Activated naive CD4-positive, alpha-beta T cell treated with anti-CD3 and anti-CD28 coated beads for 36 hours (primary cell): ENCODE data around the gene ATP2B3. TPM values are rescaled to one million over a fixed set of nuclear protein-coding genes. Genes with fewer than 3 reads are reported as not detected.
A peak's percentile ranks its signal among the peaks of the same experiment; 100 is the strongest.

ENCODE experiments used
- CTCF ChIA-PET: fragments of 350-600 bp; sonication (Branson Sonifier 250); formaldehyde crosslinking; loops from one replicate; lab custom pipeline; 2021; ENCODE audit warnings: antibody characterized with exemption; lab: Charles Lee
- DNase-seq: peaks from one replicate; pipeline ENCODE4 v3.0.0-alpha.2; 2020
- H3K27ac Mint-ChIP-seq: one replicate; pipeline ENCODE4 v1.8.0; 2021; ENCODE audit warnings: mild to moderate bottlenecking, mixed read lengths
- H3K27me3 Mint-ChIP-seq: one replicate; pipeline ENCODE4 v1.8.0; 2021; ENCODE audit warnings: low read depth, mixed read lengths
- H3K36me3 Mint-ChIP-seq: one replicate; pipeline ENCODE4 v1.8.0; 2021; ENCODE audit warnings: low read depth, mixed read lengths
- H3K4me1 Mint-ChIP-seq: one replicate; pipeline ENCODE4 v1.8.0; 2021; ENCODE audit warnings: low read depth, mixed read lengths
- H3K4me3 Mint-ChIP-seq: one replicate; pipeline ENCODE4 v1.8.0; 2021; ENCODE audit warnings: mild to moderate bottlenecking, moderate library complexity, mixed read lengths
- H3K9me3 Mint-ChIP-seq: one replicate; pipeline ENCODE4 v1.8.0; 2021; ENCODE audit warnings: mixed read lengths
- intact Hi-C: fragments of 100-400 bp; cut with micrococcal nuclease; formaldehyde crosslinking; loops from one replicate; pipeline ENCODE4 v1.15.1; 2023
- total RNA-seq, 2 experiments: library from RNA; stranded (reverse); gene quantifications; one replicate each; pipeline ENCODE4 v1.2.3, GENCODE V29; 2021

The ATP2B3 gene
- total RNA-seq, 2 experiments from 2014 or later = not detected

GRCh38 chrX:153526801-153527200, 9.4 kb downstream of the ATP2B3 start:
- DNase-seq = no peak
- Mint-ChIP-seq H3K4me1 (no peaks in the 10 kb centered on the region), H3K9me3 (no peaks in the 10 kb centered on the region), H3K36me3 (no peaks in the 10 kb centered on the region), H3K27ac (no peak overlapping the region), H3K4me3 (no peak overlapping the region), H3K27me3 (no peaks in the 10 kb centered on the region)
- CTCF ChIA-PET = interaction anchor here (0.8 to 0.9 kb wide), 2 partner anchors 13 kb away, joined by 3 read pairs; no protein-coding TSS in a partner anchor
- intact Hi-C loops = no loop called here

GRCh38 chrX:153527208-153527607, 9.8 kb downstream of the ATP2B3 start:
- no peaks in the 10 kb centered on the region for H3K9me3 Mint-ChIP-seq
- DNase-seq = no peak
- H3K27me3 Mint-ChIP-seq = no peaks in the 10 kb centered on the region
- H3K4me1 Mint-ChIP-seq = no peaks in the 10 kb centered on the region
- no peak overlapping the region for H3K27ac Mint-ChIP-seq
- CTCF ChIA-PET = interaction anchor here (0.9 kb wide), 1 partner anchor 12 kb away, joined by 3 read pairs; no protein-coding TSS in a partner anchor
- no peaks in the 10 kb centered on the region for H3K36me3 Mint-ChIP-seq
- H3K4me3 Mint-ChIP-seq = no peak overlapping the region
- intact Hi-C loops = no loop called here

- no peak for DNase-seq
- H3K36me3 Mint-ChIP-seq = no peaks in the 10 kb centered on the region
- intact Hi-C loops = no loop called here
- H3K27ac Mint-ChIP-seq = no peak overlapping the region
- no peak overlapping the region for H3K4me3 Mint-ChIP-seq
- H3K27me3 Mint-ChIP-seq = no peaks in the 10 kb centered on the region
- H3K9me3 Mint-ChIP-seq = no peaks in the 10 kb centered on the region
- CTCF ChIA-PET = no interaction called here
- H3K4me1 Mint-ChIP-seq = no peaks in the 10 kb centered on the region
These were observed 13.1 kb downstream of the ATP2B3 start for GRCh38 chrX:153530411-153531129.

GRCh38 chrX:153533091-153533490, 15.6 kb downstream of the ATP2B3 start:
- no peak for DNase-seq
- CTCF ChIA-PET = interaction anchor here (1.3 kb wide), 1 partner anchor 135 kb away, joined by 4 read pairs; no protein-coding TSS in a partner anchor
- Mint-ChIP-seq H3K36me3 (no peaks in the 10 kb centered on the region), H3K9me3 (no peaks in the 10 kb centered on the region), H3K4me3 (no peak overlapping the region), H3K4me1 (no peaks in the 10 kb centered on the region), H3K27me3 (no peaks in the 10 kb centered on the region), H3K27ac (no peak overlapping the region)
- intact Hi-C loops = no loop called here

- Mint-ChIP-seq H3K4me1 (no peaks in the 10 kb centered on the region), H3K9me3 (no peaks in the 10 kb centered on the region), H3K4me3 (no peak overlapping the region), H3K36me3 (no peaks in the 10 kb centered on the region), H3K27me3 (no peaks in the 10 kb centered on the region), H3K27ac (no peak overlapping the region)
- CTCF ChIA-PET = interaction anchor here (1.0 to 3.7 kb wide), 2 partner anchors 18 to 130 kb away, joined by 3 to 49 read pairs; no protein-coding TSS in a partner anchor
- no peak for DNase-seq
- intact Hi-C loops = no loop called here
These were observed 19.6 kb downstream of the ATP2B3 start for GRCh38 chrX:153537080-153537479.

- no peak overlapping the region for H3K27ac Mint-ChIP-seq
- H3K36me3 Mint-ChIP-seq = no peaks in the 10 kb centered on the region
- intact Hi-C loops = loop anchor here (2.0 kb wide), 1 partner anchor 131 kb away; no protein-coding TSS in a partner anchor
- CTCF ChIA-PET = interaction anchor here (1.0 to 3.7 kb wide), 2 partner anchors 17 to 129 kb away, joined by 3 to 49 read pairs; no protein-coding TSS in a partner anchor
- no peaks in the 10 kb centered on the region for H3K9me3 Mint-ChIP-seq
- no peaks in the 10 kb centered on the region for H3K27me3 Mint-ChIP-seq
- no peak overlapping the region for H3K4me3 Mint-ChIP-seq
- DNase-seq = no peak
- H3K4me1 Mint-ChIP-seq = no peaks in the 10 kb centered on the region
These were observed 20.3 kb downstream of the ATP2B3 start for GRCh38 chrX:153537526-153538295.

- no peak overlapping the region for H3K27ac Mint-ChIP-seq
- CTCF ChIA-PET = interaction anchor here (1.1 to 3.7 kb wide), 7 partner anchors 37 to 132 kb away, joined by 3 to 49 read pairs (median 6); no protein-coding TSS in a partner anchor
- no peaks in the 10 kb centered on the region for H3K4me1 Mint-ChIP-seq
- no peaks in the 10 kb centered on the region for H3K27me3 Mint-ChIP-seq
- intact Hi-C loops = loop anchor here (2.0 kb wide), 1 partner anchor 130 kb away; no protein-coding TSS in a partner anchor
- H3K4me3 Mint-ChIP-seq = no peak overlapping the region
- H3K9me3 Mint-ChIP-seq = no peaks in the 10 kb centered on the region
- no peak for DNase-seq
- H3K36me3 Mint-ChIP-seq = no peaks in the 10 kb centered on the region
These were observed 21.0 kb downstream of the ATP2B3 start for GRCh38 chrX:153538424-153538823.

- CTCF ChIA-PET = interaction anchor here (0.6 to 3.7 kb wide), 28 partner anchors 11 to 597 kb away, joined by 3 to 49 read pairs (median 4); partner anchors contain the start of gene DUSP9
- Mint-ChIP-seq H3K27me3 (no peaks in the 10 kb centered on the region), H3K4me3 (no peak overlapping the region), H3K27ac (no peak overlapping the region), H3K36me3 (no peaks in the 10 kb centered on the region), H3K9me3 (no peaks in the 10 kb centered on the region), H3K4me1 (no peaks in the 10 kb centered on the region)
- DNase-seq = peak; percentile 71
- intact Hi-C loops = loop anchor here (1.0 to 2.0 kb wide), 2 partner anchors 110 to 129 kb away; no protein-coding TSS in a partner anchor
These were observed 21.9 kb downstream of the ATP2B3 start for GRCh38 chrX:153539171-153539978.

- intact Hi-C loops = loop anchor here (1.0 to 2.0 kb wide), 2 partner anchors 109 to 129 kb away; no protein-coding TSS in a partner anchor
- H3K36me3 Mint-ChIP-seq = no peaks in the 10 kb centered on the region
- no peak overlapping the region for H3K4me3 Mint-ChIP-seq
- CTCF ChIA-PET = interaction anchor here (1.0 to 3.7 kb wide), 21 partner anchors 13 to 598 kb away, joined by 3 to 49 read pairs (median 4); partner anchors contain the start of gene DUSP9
- DNase-seq = no peak
- no peaks in the 10 kb centered on the region for H3K4me1 Mint-ChIP-seq
- H3K27me3 Mint-ChIP-seq = no peaks in the 10 kb centered on the region
- no peaks in the 10 kb centered on the region for H3K9me3 Mint-ChIP-seq
- H3K27ac Mint-ChIP-seq = no peak overlapping the region
These were observed 22.5 kb downstream of the ATP2B3 start for GRCh38 chrX:153539979-153540358.

GRCh38 chrX:153544727-153545126, 27.3 kb downstream of the ATP2B3 start:
- Mint-ChIP-seq H3K4me1 (no peaks in the 10 kb centered on the region), H3K27ac (no peak overlapping the region), H3K4me3 (no peak overlapping the region), H3K36me3 (no peaks in the 10 kb centered on the region), H3K27me3 (no peaks in the 10 kb centered on the region), H3K9me3 (no peaks in the 10 kb centered on the region)
- CTCF ChIA-PET = interaction anchor here (0.7 kb wide), 1 partner anchor 87 kb away, joined by 3 read pairs; no protein-coding TSS in a partner anchor
- no peak for DNase-seq
- intact Hi-C loops = no loop called here

GRCh38 chrX:153546386-153546785, 28.9 kb downstream of the ATP2B3 start:
- CTCF ChIA-PET = no interaction called here
- H3K4me1 Mint-ChIP-seq = no peaks in the 10 kb centered on the region
- no peak overlapping the region for H3K27ac Mint-ChIP-seq
- H3K9me3 Mint-ChIP-seq = no peaks in the 10 kb centered on the region
- no peaks in the 10 kb centered on the region for H3K27me3 Mint-ChIP-seq
- no peak for DNase-seq
- H3K4me3 Mint-ChIP-seq = no peak overlapping the region
- no peaks in the 10 kb centered on the region for H3K36me3 Mint-ChIP-seq
- intact Hi-C loops = no loop called here
